ENCODE data around the gene REXO4. TPM values are rescaled to one million over a fixed set of nuclear protein-coding genes. Genes with fewer than 3 reads are reported as not detected.

REXO4 gene
- total and polyA plus RNA-seq, 2 of the 13 experiments (the other 11 are each of a cell fraction or from before 2014, with no cell fraction given) = 18.5 to 30.4 TPM

- TF ChIP-seq, protein P1, sequence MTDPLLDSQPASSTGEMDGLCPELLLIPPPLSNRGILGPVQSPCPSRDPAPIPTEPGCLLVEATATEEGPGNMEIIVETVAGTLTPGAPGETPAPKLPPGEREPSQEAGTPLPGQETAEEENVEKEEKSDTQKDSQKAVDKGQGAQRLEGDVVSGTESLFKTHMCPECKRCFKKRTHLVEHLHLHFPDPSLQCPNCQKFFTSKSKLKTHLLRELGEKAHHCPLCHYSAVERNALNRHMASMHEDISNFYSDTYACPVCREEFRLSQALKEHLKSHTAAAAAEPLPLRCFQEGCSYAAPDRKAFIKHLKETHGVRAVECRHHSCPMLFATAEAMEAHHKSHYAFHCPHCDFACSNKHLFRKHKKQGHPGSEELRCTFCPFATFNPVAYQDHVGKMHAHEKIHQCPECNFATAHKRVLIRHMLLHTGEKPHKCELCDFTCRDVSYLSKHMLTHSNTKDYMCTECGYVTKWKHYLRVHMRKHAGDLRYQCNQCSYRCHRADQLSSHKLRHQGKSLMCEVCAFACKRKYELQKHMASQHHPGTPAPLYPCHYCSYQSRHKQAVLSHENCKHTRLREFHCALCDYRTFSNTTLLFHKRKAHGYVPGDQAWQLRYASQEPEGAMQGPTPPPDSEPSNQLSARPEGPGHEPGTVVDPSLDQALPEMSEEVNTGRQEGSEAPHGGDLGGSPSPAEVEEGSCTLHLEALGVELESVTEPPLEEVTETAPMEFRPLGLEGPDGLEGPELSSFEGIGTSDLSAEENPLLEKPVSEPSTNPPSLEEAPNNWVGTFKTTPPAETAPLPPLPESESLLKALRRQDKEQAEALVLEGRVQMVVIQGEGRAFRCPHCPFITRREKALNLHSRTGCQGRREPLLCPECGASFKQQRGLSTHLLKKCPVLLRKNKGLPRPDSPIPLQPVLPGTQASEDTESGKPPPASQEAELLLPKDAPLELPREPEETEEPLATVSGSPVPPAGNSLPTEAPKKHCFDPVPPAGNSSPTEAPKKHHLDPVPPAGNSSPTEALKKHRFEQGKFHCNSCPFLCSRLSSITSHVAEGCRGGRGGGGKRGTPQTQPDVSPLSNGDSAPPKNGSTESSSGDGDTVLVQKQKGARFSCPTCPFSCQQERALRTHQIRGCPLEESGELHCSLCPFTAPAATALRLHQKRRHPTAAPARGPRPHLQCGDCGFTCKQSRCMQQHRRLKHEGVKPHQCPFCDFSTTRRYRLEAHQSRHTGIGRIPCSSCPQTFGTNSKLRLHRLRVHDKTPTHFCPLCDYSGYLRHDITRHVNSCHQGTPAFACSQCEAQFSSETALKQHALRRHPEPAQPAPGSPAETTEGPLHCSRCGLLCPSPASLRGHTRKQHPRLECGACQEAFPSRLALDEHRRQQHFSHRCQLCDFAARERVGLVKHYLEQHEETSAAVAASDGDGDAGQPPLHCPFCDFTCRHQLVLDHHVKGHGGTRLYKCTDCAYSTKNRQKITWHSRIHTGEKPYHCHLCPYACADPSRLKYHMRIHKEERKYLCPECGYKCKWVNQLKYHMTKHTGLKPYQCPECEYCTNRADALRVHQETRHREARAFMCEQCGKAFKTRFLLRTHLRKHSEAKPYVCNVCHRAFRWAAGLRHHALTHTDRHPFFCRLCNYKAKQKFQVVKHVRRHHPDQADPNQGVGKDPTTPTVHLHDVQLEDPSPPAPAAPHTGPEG (CRISPR knock-in tag; IDR thresholded peaks at IDR 0.05) = no peak
- TF ChIP-seq ZNF562 (CRISPR knock-in tag; IDR thresholded peaks at IDR 0.05; ENCODE audit: borderline replicate concordance) = no peak
- TF ChIP-seq HNRNPH1 (optimal IDR thresholded peaks at IDR 0.05; ENCODE audit: low read depth, low read length) = no peak
- peak; percentile 85 for TF ChIP-seq HNRNPL (IDR thresholded peaks at IDR 0.05; ENCODE audit: low read depth, low read length)
- no peak for TF ChIP-seq ZSCAN31 (CRISPR knock-in tag; IDR thresholded peaks at IDR 0.05; ENCODE audit: low read depth)
- TF ChIP-seq ARNT (IDR thresholded peaks at IDR 0.05) = no peak
- no peak for TF ChIP-seq GATAD2A (CRISPR knock-in tag; IDR thresholded peaks at IDR 0.05)
- no peak for TF ChIP-seq ZNF24 (IDR thresholded peaks at IDR 0.05)
- TF ChIP-seq, protein P2, sequence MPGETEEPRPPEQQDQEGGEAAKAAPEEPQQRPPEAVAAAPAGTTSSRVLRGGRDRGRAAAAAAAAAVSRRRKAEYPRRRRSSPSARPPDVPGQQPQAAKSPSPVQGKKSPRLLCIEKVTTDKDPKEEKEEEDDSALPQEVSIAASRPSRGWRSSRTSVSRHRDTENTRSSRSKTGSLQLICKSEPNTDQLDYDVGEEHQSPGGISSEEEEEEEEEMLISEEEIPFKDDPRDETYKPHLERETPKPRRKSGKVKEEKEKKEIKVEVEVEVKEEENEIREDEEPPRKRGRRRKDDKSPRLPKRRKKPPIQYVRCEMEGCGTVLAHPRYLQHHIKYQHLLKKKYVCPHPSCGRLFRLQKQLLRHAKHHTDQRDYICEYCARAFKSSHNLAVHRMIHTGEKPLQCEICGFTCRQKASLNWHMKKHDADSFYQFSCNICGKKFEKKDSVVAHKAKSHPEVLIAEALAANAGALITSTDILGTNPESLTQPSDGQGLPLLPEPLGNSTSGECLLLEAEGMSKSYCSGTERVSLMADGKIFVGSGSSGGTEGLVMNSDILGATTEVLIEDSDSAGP (CRISPR knock-in tag; IDR thresholded peaks at IDR 0.05; ENCODE audit: borderline replicate concordance) = 0 out of 2 replicates have a peak, but pooled peaks have one; percentile 20
- TF ChIP-seq ZBTB25 (CRISPR knock-in tag; IDR thresholded peaks at IDR 0.05) = no peak
- TF ChIP-seq ZNF678 (CRISPR knock-in tag; IDR thresholded peaks at IDR 0.05) = no peak
- TF ChIP-seq ZSCAN21 (CRISPR knock-in tag; IDR thresholded peaks at IDR 0.05; ENCODE audit: borderline replicate concordance) = 0 out of 2 replicates have a peak, but pooled peaks have one; percentile 30
- TF ChIP-seq RBAK (CRISPR knock-in tag; IDR thresholded peaks at IDR 0.05) = no peak
- TF ChIP-seq TAF15 (IDR thresholded peaks at IDR 0.05; ENCODE audit: low read depth, low read length, poor library complexity, severe bottlenecking) = no peak
- TF ChIP-seq ONECUT2 (CRISPR knock-in tag; IDR thresholded peaks at IDR 0.05) = no peak
- TF ChIP-seq ZNF138 (CRISPR knock-in tag; IDR thresholded peaks at IDR 0.05; ENCODE audit: low read depth) = no peak
- no peak for TF ChIP-seq ZSCAN12 (CRISPR knock-in tag; IDR thresholded peaks at IDR 0.05)
- TF ChIP-seq SCMH1 (CRISPR knock-in tag; IDR thresholded peaks at IDR 0.05; ENCODE audit: borderline replicate concordance) = no peak
- no peak for TF ChIP-seq ZNF256 (CRISPR knock-in tag; conservative IDR thresholded peaks at IDR 0.05)
- TF ChIP-seq PHF5A (CRISPR knock-in tag; IDR thresholded peaks at IDR 0.05; ENCODE audit: low read depth, unreplicated experiment) = no peak
- no peak for TF ChIP-seq RXRB (CRISPR knock-in tag; IDR thresholded peaks at IDR 0.05; ENCODE audit: borderline replicate concordance)
- no peak for TF ChIP-seq ZNF10 (CRISPR knock-in tag; IDR thresholded peaks at IDR 0.05; ENCODE audit: borderline replicate concordance, low read depth)
- no peak for TF ChIP-seq NFIC (IDR thresholded peaks at IDR 0.05; ENCODE audit: low read length)
Observed at GRCh38 chr9:133403766-133404453, 13.9 kb downstream of the REXO4 start (continued).
